ENCODE measurements around the gene PTDSS2. TPM values are rescaled to one million over a fixed set of nuclear protein-coding genes. Genes with fewer than 3 reads are reported as not detected.
"Not testable (repeated sequence)": the region's sequence is repeated elsewhere in the genome, so short reads cannot be mapped to it uniquely, and the experiment has no call there.

The PTDSS2 gene
- polyA plus RNA-seq, 5 donors, result 21.2 to 31.5 (median 25.8) TPM

GRCh38 chr11:429931-430456 lies 20.1 kb upstream of the PTDSS2 start:
- no peak for DNase-seq

- no peak for DNase-seq
Observed at GRCh38 chr11:431921-432320, 18.2 kb upstream of the PTDSS2 start.

DNA sequence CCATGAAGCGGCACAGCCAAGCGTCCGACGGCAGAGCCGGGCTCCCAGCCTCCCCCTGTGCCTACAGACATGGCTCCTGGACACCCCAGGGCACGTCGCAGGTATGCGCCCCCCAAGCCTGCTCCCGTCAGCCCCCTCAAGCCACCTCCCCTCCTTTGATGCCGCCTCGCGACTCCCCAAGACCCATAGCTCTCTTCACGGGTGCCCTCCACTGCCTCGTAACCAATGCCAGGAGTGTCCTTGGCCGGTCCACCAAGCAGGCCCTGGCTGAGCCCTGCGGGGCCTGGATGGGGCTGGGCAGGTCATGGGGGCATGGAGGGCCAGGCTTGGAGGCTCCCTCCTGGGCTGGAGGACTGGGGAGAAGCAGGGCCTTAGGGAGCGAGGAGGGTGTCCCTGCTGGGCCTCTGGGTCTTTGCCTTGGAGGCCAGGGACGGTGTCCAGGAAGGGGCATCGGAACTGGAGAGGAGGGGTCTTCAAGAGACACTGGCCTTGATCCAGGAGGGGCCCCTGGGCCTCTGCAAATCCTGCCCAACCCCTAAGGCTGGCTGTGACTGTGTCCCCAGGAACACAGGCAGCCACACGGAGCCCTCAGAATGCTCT lies 17.5 kb upstream of the PTDSS2 start:
- DNase-seq, result no peak

- DNase-seq, result no peak
Observed at GRCh38 chr11:433111-433510, 17.0 kb upstream of the PTDSS2 start.

DNA sequence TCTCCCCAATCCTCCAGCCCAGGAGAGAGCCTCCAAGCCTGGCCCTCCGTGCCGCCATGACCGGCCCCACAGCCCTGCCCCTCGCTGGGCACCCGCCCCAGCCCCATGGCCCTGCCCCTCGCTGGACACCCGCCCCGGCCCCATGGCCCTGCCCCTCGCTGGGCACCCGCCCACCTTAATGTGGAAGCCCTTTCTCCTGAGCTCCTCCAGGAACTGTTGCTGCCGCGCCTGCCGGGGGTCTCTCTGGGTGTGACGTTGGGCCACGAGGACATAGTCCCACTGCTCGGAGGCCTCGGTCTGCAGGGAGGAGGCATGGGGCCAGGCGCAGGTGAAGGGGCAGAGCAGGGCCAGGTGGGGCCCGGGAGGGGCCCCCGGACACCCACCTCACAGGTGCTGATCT lies 16.4 kb upstream of the PTDSS2 start:
- no peak for DNase-seq

DNA sequence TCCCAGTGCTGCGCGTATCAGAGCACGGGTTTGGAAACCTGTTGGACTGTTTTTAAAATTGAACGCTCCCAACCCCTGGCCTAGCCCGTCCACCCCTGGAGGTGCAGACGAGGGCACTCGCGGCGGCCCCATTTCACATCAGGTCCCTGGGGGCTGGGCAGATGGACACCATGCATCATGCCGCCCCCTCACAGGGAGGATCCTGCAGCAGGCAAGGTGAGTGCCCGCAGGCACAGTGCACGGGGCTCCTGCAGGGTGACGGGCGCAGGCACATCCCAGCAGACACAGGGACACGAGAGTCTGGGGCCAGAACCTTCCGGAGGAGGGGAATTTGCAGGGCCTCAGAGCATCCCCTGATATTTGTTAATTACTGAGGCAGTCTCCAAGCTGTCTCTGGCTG lies 15.6 kb upstream of the PTDSS2 start:
- DNase-seq, result no peak

DNA sequence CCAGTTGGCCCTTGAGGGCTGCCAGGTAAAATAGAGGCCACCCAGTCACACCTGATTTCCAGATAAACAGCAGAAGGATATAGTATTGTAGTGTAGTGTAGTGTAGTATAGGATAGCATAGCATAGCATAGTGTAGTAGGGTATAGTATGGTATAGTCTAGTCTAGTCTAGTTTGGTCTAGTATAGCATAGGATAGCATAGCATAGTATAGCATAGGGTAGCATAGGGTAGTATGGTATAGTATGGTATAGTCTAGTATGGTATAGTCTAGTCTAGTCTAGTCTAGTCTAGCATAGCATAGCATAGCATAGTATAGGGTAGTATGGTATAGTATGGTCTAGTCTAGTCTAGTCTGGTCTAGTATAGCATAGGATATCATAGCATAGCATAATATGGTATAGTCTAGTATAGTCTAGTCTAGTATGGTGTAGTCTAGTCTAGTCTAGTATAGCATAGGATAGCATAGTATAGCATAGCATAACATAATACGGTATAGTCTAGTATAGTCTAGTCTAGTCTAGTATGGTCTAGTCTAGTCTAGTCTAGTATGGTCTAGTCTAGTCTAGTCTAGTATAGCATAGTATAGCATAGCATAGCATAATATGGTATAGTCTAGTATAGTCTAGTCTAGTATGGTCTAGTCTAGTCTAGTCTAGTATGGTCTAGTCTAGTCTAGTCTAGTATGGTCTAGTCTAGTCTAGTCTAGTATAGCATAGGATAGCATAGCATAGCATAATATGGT lies 14.9 kb upstream of the PTDSS2 start:
- not testable (repeated sequence) for DNase-seq

DNA sequence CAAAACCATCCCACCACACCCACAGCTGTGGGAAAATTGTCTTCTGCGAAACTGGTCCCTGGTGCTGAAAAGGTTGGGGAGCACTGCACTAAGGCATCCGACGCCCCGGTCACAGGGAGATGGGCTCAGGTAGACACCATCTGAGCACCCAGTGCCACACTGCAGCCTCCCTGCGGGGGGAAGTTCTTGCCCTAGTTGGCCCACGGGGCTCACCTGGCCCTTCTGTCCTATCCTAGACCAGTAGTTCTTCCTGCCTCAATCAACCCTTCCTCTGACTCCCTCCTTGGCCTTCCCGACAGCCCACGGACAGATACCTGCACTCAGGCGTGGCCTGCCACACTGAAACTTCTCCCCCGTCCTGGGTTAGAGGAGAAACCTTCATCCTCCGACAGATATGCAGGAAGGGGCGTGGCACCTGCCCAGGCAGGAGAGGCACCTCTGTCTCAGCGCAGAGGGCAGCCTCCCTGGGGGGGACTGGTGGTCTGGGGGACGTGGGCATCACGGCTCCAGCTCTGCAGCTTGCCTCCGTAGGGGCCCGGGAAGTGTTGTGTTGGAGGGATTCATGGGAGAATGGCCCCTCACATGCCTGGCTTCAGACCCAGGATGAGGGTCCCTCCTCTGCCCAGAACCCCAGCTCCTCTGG lies 12.7 kb upstream of the PTDSS2 start:
- DNase-seq, result no peak

DNA sequence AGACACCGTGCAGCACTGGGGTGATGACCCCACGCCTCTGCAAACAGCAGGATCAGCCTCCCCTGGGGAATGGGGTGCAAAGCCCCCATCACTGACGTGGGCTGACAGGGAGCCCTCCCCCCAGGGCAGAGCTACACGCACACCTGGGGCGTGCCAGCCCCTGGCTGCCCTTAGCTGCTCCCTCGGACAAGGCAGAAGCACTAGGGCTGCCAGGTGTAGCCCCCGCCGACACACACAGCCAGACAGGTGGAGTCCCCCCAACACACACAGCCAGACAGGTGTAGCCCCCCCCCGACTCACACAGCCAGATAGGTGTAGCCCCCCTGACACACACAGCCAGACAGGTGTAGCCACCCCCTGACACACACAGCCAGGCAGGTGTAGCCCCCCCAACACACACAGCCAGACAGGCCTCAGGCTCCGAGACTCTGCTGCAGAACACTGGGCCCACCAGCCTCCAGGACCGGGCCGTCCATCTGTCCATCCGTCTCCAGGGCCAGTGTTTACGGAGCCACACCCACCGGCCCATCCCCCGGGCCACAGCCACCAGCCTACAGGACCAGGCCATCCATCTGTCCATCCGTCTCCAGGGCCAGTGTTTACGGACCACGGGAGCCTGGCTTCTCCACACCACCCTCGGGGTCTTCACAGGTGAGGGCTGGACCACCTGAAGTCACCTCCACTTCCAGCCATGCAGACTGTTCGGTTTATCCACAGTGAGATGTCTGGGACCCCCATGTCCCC lies 11.8 kb upstream of the PTDSS2 start:
- no peak for DNase-seq

GRCh38 chr11:439315-440064 lies 10.6 kb upstream of the PTDSS2 start:
- no peak for DNase-seq

GRCh38 chr11:440065-441042 lies 9.7 kb upstream of the PTDSS2 start:
- DNase-seq, result no peak

DNA sequence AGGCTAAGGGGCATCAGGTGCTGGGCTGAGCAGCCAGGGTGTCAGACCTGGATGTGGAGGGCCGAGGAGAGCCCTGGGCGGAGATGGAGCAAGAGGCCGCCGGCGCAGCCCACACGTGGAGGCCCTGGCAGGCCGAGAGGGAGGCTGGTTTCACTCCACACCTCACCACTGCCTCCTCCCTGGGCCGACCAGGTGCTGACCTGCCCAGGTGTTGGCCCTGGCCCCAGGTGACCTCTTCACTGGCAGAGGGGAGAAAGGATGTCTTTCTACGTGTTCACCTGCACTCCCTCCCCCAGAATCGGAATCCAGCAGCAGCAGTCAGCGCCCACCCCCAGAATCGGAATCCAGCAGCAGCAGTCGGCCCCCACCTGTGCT lies 9.0 kb upstream of the PTDSS2 start:
- no peak for DNase-seq

GRCh38 chr11:441418-442274 lies 8.4 kb upstream of the PTDSS2 start, which contains the start of gene ANO9:
ANO9 (minus strand) TSS chr11:442011; CDS start chr11:441926, 85 bp downstream.
- DNase-seq, result peak in 1 of 2 donors; percentile 21

GRCh38 chr11:442611-443081 lies 7.4 kb upstream of the PTDSS2 start:
- DNase-seq, result no peak

- DNase-seq, result no peak
Observed at GRCh38 chr11:443542-444199, 6.4 kb upstream of the PTDSS2 start.

DNA sequence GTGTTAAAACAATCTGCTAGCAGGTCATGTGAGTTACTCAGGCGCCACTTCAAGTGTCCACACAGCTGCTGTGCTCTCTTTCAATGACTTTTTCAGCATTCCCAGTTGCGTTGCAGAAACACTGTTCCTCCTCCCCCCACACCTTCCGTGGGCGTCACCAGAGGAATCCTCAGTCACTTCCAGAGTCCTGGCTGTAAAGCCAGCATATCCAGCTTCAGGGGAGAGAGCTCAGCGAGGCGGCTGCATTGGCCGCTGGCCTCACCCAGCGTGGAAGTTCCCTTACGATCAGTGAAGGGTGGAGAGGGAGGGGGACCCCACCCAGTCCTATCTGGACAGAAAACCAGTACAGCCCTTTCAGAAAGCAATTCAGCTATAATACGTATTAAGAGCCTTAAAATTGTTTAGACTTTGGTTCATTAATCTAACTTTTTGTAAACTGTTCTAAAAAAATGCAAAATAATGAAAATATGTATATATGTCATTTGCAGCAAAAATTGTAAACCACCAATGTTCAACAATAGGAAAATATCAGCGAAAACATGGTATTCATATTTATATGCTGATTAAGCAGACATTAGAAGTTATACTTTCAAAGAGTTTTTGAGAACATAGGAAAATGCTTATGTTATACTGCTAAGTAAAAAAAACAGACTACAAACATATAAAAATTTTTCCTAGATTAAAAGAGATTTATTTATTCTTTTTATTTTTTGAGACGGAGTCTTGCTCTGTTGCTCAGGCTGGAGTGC lies 5.5 kb upstream of the PTDSS2 start:
- peak in 1 of 2 donors; percentile 19 for DNase-seq

DNA sequence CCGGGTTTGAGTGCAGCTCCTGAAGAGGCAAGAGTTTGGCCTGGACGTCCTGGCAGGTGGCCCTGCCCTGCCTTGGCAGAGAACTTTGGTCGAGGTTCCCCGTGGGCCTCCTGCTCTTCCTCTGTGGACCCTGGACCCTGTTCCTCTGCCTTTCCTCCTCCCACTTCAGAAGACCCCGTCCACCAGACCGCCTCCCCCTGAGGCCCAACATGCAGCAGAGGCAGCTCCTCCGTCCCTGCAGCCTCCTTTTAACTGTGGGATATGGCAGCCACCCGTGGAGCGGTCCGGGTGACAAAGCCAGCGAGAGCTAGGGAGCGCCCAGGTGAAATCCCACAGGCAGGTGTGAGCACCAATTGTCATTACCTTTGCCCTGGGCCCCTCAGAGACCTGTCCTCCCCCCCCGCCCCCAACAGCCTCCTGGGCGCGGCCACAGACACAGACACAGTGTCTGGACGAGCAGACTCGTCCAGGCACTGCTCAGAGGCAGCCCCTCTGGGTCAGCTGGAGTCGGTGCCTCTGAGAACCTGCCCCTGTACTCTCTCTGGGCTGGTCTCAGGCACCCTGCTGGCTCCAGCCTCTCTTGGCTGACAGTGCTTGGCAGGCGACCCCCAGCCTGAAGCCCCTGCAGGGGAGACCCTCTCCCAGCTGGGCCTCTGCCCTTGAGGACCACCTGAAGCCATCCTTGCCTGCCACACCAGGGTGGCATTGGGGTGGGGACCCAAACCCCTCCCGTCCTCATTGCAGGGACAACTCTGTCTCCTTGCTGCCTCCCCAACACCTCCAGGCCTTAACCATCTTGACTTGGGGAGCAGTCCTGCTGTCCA lies 4.1 kb upstream of the PTDSS2 start:
- no peak for DNase-seq
